Activated CD8-positive, alpha-beta T cell treated with anti-CD3 and anti-CD28 coated beads, Interleukin-2, amount 10 ng/mL, durations not matched to agents 7 days and 5 days (primary cell): ENCODE results near the gene HEATR5A. TPM values are rescaled to one million over a fixed set of nuclear protein-coding genes. Genes with fewer than 3 reads are reported as not detected.
"Not testable (repeated sequence)": the region's sequence is repeated elsewhere in the genome, so short reads cannot be mapped to it uniquely, and the experiment has no call there.

Source experiments
- ATAC-seq: fragments of 150-1000 bp; cut with Tn5 transposase; one replicate; pipeline ENCODE4 v1.10.0; 2021; ENCODE audit warnings: moderate library complexity
- CTCF ChIA-PET: fragments of 350-600 bp; sonication (Branson Sonifier 250); formaldehyde crosslinking; loops from one replicate; lab custom pipeline; 2021; ENCODE audit warnings: antibody characterized with exemption; lab: Charles Lee
- POLR2A ChIA-PET: fragments of 350-600 bp; sonication (Branson Sonifier 250); formaldehyde crosslinking; loops from one replicate; lab custom pipeline; 2021; ENCODE audit warnings: antibody characterized with exemption; lab: Charles Lee
- DNase-seq: peaks from one replicate; pipeline ENCODE4 v3.0.0-alpha.2; 2020
- H3K27ac Mint-ChIP-seq: one replicate; pipeline ENCODE4 v1.8.0; 2021; ENCODE audit warnings: mild to moderate bottlenecking, mixed read lengths
- H3K27me3 Mint-ChIP-seq: one replicate; pipeline ENCODE4 v1.8.0; 2021; ENCODE audit warnings: low read depth, mixed read lengths
- H3K36me3 Mint-ChIP-seq: one replicate; pipeline ENCODE4 v1.8.0; 2021; ENCODE audit warnings: low read depth, mixed read lengths
- H3K4me1 Mint-ChIP-seq: one replicate; pipeline ENCODE4 v1.8.0; 2021; ENCODE audit warnings: low read depth, mixed read lengths
- H3K4me3 Mint-ChIP-seq: one replicate; pipeline ENCODE4 v1.8.0; 2021; ENCODE audit warnings: mild to moderate bottlenecking, mixed read lengths
- H3K9me3 Mint-ChIP-seq: one replicate; pipeline ENCODE4 v1.8.0; 2022; ENCODE audit warnings: mixed read lengths; ENCODE audit not compliant: insufficient read depth
- total RNA-seq, 2 experiments: library from RNA; stranded (reverse); gene quantifications; one replicate each; pipeline ENCODE4 v1.2.3, GENCODE V29; 2021

The HEATR5A gene
- total RNA-seq, 2 experiments from 2014 or later: 8.5 to 9.4 TPM

DNA sequence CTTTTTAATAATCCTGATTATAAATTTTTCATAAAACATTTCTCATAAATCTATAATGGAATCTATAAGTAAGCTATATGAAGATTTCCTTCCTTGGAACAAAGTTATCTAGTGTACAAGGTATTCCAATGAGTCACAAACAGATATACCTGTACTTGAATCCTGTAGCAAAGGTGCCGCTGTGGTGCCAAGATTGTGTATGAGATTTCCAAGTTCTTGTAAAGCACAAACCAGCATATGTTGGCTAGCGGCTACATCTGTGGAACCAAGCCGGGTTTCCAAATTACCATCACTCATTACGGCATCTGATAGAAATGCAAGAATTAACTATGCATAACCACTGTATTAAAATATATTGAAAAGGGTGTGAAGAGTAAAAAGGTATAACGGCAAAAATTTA is 34.1 kb downstream of the HEATR5A start:
- peaks cover 13% of the 10 kb centered on the region for H3K4me1 Mint-ChIP-seq
- POLR2A ChIA-PET: interaction anchor here (0.7 kb wide), 1 partner anchor 348 kb away, joined by 3 read pairs; no protein-coding TSS in a partner anchor

DNA sequence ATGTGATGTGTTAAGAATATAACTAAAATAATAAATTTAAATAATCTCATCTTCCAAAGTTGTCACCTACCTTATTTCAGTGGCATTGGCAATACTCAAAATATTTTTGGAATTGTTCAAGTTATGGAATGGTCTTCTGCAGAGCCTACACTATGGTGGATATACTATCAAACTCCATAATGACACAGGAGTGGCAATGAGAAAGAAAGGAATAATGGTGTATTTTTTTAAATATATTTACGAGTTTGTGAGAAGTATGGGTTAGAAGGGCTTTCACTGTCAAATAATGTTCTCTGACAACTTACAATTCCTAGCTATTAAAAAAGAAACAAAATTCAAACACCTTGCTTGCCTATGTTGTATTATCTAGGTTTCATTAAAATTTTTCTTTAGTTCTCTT is 38.1 kb downstream of the HEATR5A start:
- no peak for DNase-seq
- no peak for ATAC-seq
- Mint-ChIP-seq H3K9me3 (no peaks in the 10 kb centered on the region), H3K4me3 (no peak overlapping the region), H3K27ac (no peak overlapping the region), H3K27me3 (no peaks in the 10 kb centered on the region), H3K4me1 (peaks cover 10% of the 10 kb centered on the region), H3K36me3 (peaks cover 7% of the 10 kb centered on the region)
- CTCF ChIA-PET: no interaction called here
- POLR2A ChIA-PET: interaction anchor here (1.3 kb wide), 1 partner anchor 174 kb away, joined by 4 read pairs; the partner anchor contains the start of gene HECTD1

More for the DNA sequence above, 34.1 kb downstream of the HEATR5A start:
- Mint-ChIP-seq H3K4me3 (no peak overlapping the region), H3K36me3 (no peaks in the 10 kb centered on the region), H3K27me3 (no peaks in the 10 kb centered on the region), H3K27ac (no peak overlapping the region), H3K9me3 (no peaks in the 10 kb centered on the region)
- CTCF ChIA-PET: interaction anchor here (1.3 kb wide), 1 partner anchor 34 kb away, joined by 3 read pairs; the partner anchor contains the start of gene HEATR5A
- DNase-seq (no peak), ATAC-seq (no peak)

DNA sequence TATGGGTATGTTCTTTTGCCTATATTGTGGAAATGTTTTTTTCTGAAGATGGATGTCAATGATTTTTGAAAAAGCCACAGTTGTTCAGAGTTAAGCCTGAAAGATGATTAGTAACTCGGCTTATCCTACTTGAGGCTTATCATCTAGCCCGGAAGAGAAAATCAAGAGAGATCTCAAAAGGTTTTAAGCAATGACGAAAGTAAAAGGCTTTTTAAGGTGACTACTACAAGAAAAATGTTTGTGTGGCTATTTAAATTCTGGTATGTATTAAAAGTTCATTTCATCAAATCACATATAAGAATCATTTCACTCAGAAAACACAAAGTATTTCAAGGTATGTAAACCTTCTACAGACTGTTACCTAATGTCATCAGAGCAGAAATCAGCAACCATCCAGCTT is 40.2 kb downstream of the HEATR5A start:
- DNase-seq (no peak), ATAC-seq (no peak)
- no peak overlapping the region for H3K4me3 Mint-ChIP-seq
- no peaks in the 10 kb centered on the region for H3K27me3 Mint-ChIP-seq
- ChIA-PET CTCF (interaction anchor here (1.2 kb wide), 1 partner anchor 69 kb away, joined by 5 read pairs; no protein-coding TSS in a partner anchor), POLR2A (no interaction called here)
- no peak overlapping the region for H3K27ac Mint-ChIP-seq
- no peaks in the 10 kb centered on the region for H3K9me3 Mint-ChIP-seq
- H3K36me3 Mint-ChIP-seq: peaks cover 7% of the 10 kb centered on the region
- peaks cover 10% of the 10 kb centered on the region for H3K4me1 Mint-ChIP-seq

DNA sequence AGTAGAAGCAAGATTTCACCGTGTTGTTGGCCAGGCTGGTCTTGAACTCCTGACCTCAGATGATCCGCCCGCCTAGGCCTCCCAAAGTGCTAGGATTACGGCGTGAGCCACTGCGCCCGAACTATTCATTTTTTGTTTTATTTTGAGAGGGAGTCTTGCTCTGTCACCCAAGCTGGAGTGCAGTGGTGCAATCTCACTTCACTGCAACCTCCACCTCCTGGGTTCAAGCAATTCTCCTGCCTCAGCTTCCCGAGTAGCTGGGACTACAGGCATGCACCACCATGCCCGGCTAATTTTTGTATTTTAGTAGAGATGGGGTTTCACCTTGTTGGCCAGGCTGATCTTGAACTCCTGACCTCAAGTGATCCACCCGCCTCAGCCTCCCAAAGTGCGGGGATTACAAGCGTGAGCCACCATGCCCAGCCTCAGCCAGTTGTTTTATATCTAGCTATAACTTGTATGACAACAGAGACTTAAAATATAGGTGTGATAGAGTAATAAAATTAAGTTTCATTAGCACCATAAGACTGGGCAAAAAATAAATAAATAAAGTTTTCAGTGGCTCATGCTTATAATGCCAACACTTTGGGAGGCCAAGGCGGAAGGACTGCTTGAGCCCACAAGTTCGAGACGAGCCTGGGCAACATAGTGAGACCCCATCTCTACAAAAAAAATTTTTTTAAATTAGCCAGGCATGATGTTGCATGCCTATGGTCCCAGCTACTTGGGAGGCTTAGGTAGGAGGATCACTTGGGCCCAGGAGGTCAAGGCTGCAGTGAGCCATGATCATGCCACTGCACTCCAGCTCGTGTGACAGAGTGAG is 41.0 kb downstream of the HEATR5A start:
- H3K4me3 Mint-ChIP-seq, DNase-seq, POLR2A ChIA-PET, ATAC-seq, H3K9me3 Mint-ChIP-seq, H3K36me3 Mint-ChIP-seq, H3K27me3 Mint-ChIP-seq, H3K27ac Mint-ChIP-seq: not testable (repeated sequence)
- H3K4me1 Mint-ChIP-seq: peaks cover 10% of the 10 kb centered on the region
- CTCF ChIA-PET: interaction anchor here (1.2 kb wide), 2 partner anchors 70 to 278 kb away, joined by 3 to 5 read pairs; no protein-coding TSS in a partner anchor

DNA sequence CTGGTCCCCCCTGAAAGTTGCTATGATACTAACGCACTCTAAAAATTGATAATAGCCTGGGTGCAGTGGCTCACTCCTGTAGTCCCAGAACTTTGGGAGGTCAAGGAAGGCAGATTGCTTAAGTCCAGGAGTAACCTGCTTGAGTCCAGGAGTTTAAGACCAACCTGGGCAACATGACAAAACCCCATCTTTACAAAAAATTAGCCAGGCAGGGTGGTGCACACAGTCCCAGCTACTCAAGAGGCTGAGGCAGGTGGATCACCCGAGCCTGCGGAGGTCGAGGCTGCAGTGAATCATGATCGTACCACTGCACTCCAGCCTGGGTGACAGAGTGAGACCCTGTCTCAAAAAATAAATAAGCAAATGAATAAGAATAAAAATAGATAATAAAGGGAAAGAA is 42.9 kb downstream of the HEATR5A start:
- Mint-ChIP-seq H3K27me3 (no peaks in the 10 kb centered on the region), H3K4me3 (no peak overlapping the region), H3K27ac (no peak overlapping the region), H3K4me1 (peaks cover 10% of the 10 kb centered on the region), H3K9me3 (no peaks in the 10 kb centered on the region), H3K36me3 (peaks cover 11% of the 10 kb centered on the region)
- ATAC-seq: no peak
- ChIA-PET CTCF (interaction anchor here (0.8 to 1.6 kb wide), 3 partner anchors 14 to 43 kb away, joined by 3 to 8 read pairs (median 6); partner anchors contain the start of gene HEATR5A), POLR2A (interaction anchor here (1.4 kb wide), 1 partner anchor 43 kb away, joined by 4 read pairs; the partner anchor contains the start of gene HEATR5A)
- no peak for DNase-seq

DNA sequence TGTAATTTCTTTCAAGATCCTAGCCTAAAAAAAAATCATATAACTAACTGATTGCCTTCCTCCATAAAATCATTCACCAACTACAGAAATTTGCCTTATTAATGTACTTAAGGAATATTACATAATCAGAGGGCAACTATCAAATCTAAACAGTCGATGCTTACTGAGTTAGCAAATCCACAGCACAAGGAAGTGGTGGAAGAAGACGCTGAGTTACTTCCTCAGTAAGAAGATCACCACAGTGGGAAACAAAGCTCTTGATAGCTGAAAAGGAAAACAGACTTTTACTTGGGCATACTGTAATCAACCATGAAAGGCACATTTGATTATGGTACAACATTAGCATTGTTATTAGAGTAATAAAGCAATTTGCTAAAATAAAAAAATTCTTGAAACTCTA is 48.7 kb downstream of the HEATR5A start:
- DNase-seq: no peak
- Mint-ChIP-seq H3K27me3 (no peaks in the 10 kb centered on the region), H3K9me3 (no peaks in the 10 kb centered on the region), H3K4me3 (no peak overlapping the region), H3K4me1 (peaks cover 10% of the 10 kb centered on the region), H3K36me3 (peaks cover 6% of the 10 kb centered on the region), H3K27ac (peak overlapping the region; percentile 33)
- ChIA-PET POLR2A (no interaction called here), CTCF (no interaction called here)
- no peak for ATAC-seq

DNA sequence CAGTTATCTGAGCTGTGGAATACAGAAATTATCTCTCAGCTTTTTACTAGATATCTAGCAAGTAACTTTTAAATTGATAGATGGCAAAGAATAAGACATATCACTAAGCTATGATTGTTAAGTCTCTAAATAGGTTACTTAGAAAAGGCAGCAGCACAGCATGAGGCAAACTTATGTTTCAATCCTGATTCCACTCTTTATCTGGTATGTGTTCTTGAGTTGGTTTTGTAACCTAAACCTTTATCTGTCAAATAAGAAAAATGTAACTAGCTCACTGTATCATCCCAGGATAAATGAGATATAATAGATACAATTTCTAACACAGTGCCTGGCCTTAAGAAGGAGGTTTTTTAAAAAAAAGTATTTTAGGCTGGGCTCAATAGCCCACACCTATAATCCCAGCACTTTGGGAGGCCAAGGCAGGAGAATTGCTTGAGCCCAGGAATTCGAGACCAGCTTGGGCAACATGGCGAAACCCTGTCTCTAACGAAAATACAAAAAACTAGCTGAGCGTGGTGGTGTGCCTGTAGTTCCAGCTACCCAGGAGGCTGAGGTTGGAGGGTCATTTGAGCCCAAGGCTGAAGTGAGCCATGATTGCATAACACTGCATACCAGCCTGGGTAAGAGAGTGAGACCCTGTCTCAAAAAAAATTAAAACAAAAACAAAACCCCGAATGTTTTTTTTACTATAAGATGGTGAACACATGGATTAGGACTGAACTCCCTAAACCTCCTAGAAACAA is 56.8 kb downstream of the HEATR5A start:
- no peaks in the 10 kb centered on the region for H3K4me1 Mint-ChIP-seq
- H3K9me3 Mint-ChIP-seq: no peaks in the 10 kb centered on the region
- H3K4me3 Mint-ChIP-seq: no peak overlapping the region
- H3K27me3 Mint-ChIP-seq: no peaks in the 10 kb centered on the region
- POLR2A ChIA-PET: no interaction called here
- no peaks in the 10 kb centered on the region for H3K36me3 Mint-ChIP-seq
- CTCF ChIA-PET: interaction anchor here (0.7 to 1.9 kb wide), 3 partner anchors 14 to 86 kb away, joined by 3 to 6 read pairs (median 3); no protein-coding TSS in a partner anchor
- no peak for ATAC-seq
- no peak overlapping the region for H3K27ac Mint-ChIP-seq
- DNase-seq: no peak

DNA sequence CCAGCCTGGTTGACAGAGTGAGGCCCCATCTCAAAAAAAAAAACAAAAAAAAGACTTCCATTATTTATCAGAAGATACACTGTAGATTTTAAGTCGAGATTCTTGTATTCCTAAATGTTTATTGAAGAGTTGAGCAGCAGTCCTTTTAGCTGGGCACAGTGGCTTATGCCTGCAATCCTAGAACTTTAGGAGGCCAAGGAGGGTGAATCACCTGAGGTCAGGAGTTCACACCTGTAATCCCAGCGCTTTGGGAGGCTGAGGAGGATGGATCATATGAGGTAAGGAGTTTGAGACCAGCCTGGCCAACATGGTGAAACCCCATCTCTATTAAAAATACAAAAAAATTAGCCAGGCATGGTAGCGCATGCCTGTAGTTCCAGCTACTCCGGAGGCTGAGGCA is 57.6 kb downstream of the HEATR5A start:
- Mint-ChIP-seq H3K4me3 (no peak overlapping the region), H3K36me3 (no peaks in the 10 kb centered on the region), H3K9me3 (no peaks in the 10 kb centered on the region), H3K4me1 (no peaks in the 10 kb centered on the region), H3K27me3 (no peaks in the 10 kb centered on the region), H3K27ac (no peak overlapping the region)
- ATAC-seq (no peak), DNase-seq (no peak)
- ChIA-PET CTCF (interaction anchor here (0.7 to 1.9 kb wide), 2 partner anchors 15 to 111 kb away, joined by 3 to 6 read pairs; no protein-coding TSS in a partner anchor), POLR2A (no interaction called here)

DNA sequence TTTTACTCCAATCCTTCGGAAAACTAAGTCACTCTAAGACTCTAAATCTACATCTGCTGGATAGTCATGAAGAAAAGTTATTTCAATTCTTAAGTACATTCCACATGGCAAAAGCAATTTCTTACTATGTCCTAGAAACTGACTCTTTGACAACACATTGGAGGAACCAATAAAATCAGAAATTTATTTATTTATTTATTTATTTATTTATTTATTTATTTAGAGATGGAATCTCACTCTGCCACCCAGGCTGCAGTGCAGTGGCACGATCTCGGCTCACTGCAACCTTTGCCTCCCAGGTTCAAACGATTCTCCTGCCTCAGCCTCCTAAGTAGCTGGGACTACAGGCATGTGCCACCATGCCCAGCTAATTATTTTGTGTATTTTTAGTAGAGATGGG is 58.6 kb downstream of the HEATR5A start:
- CTCF ChIA-PET, H3K27me3 Mint-ChIP-seq: not testable (repeated sequence)

DNA sequence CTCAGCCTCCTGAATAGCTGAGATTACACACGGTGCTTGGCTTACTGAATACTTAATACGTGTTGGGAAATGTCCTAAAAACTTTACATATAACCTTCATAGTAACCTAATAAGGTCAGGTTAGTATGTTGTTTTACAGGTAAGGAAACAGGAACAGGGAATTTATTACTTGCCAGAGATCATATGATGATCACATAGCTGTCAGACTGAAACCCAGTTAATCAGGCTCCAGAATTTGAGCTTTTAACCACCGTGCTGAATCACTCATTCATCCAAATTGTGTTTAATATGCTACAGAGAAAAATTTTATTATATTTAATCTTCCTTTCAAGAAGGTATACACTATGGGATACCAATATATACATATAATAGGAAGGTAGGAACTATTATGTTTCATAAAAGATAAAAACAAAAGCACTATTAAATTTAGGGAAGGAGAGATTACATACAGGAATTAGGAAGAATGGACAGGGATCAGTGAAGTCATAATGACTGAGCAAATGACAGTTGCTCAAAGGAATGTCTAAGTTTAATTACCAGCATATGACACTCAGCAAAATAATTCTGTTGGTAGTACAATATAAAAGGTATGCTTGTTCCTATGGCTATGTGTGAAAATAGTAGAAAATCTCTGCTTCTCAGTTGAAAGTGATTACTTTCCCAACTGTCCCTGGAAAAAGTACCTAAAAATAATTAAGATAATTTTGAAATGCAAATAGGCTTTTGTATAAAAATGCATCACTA is 59.3 kb downstream of the HEATR5A start:
- Mint-ChIP-seq H3K27ac (no peak overlapping the region), H3K27me3 (no peaks in the 10 kb centered on the region), H3K4me1 (no peaks in the 10 kb centered on the region), H3K36me3 (no peaks in the 10 kb centered on the region), H3K9me3 (no peaks in the 10 kb centered on the region), H3K4me3 (no peak overlapping the region)
- no peak for DNase-seq
- POLR2A ChIA-PET: no interaction called here
- no peak for ATAC-seq
- CTCF ChIA-PET: interaction anchor here (1.0 to 1.3 kb wide), 2 partner anchors 9 to 59 kb away, joined by 3 read pairs; partner anchors contain the start of gene HEATR5A

More for the DNA sequence above, 58.6 kb downstream of the HEATR5A start:
- H3K4me3 Mint-ChIP-seq, DNase-seq, ATAC-seq, H3K4me1 Mint-ChIP-seq, POLR2A ChIA-PET, H3K36me3 Mint-ChIP-seq, H3K9me3 Mint-ChIP-seq, H3K27ac Mint-ChIP-seq: not testable (repeated sequence)

DNA sequence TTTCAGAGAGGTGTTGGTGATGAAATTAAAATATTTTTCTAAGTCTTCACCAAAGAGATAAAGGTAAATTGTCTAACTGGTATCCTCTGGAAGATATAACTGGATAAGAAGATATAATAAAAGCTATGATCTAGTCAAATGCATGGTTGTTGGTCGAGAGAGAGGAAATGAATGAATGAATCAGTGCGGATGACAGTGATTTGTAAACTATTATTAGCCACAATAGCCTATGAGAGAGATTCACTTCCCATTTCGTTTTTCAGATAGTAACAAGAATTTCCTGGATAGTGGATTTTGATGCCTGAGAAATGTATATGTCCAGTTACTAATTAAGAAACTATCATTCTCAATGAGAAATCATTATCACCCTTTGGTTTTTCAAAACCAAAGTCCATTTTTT is 63.1 kb downstream of the HEATR5A start:
- no peaks in the 10 kb centered on the region for H3K27me3 Mint-ChIP-seq
- H3K4me3 Mint-ChIP-seq: no peak overlapping the region
- H3K4me1 Mint-ChIP-seq: no peaks in the 10 kb centered on the region
- POLR2A ChIA-PET: no interaction called here
- DNase-seq (no peak), ATAC-seq (no peak)
- CTCF ChIA-PET: interaction anchor here (1.1 kb wide), 1 partner anchor 699 kb away, joined by 3 read pairs; no protein-coding TSS in a partner anchor
- no peak overlapping the region for H3K27ac Mint-ChIP-seq
- H3K9me3 Mint-ChIP-seq: no peaks in the 10 kb centered on the region
- no peaks in the 10 kb centered on the region for H3K36me3 Mint-ChIP-seq
